Hepatocyte (in vitro differentiated cells): ENCODE measurements around the gene ACTR1A. TPM values are rescaled to one million over a fixed set of nuclear protein-coding genes. Genes with fewer than 3 reads are reported as not detected.
A peak's percentile ranks its signal among the peaks of the same experiment; 100 is the strongest.

ENCODE experiments used
- DNase-seq: peaks from one replicate; pipeline ENCODE4 v3.0.0-alpha.2; 2016; ENCODE audit warnings: low spot score
- H2AFZ ChIP-seq: fragments of 200-600 bp; sonication (generic); 2 replicates; pipeline ENCODE4 v1.6.0; 2016; ENCODE audit warnings: antibody characterized with exemption, mild to moderate bottlenecking
- H3K27ac ChIP-seq: fragments of 200-600 bp; sonication (generic); 2 replicates; pipeline ENCODE4 v1.5.1; 2016; ENCODE audit warnings: mild to moderate bottlenecking
- H3K27me3 ChIP-seq: fragments of 200-600 bp; sonication (generic); 2 replicates; pipeline ENCODE4 v1.6.1; 2016
- H3K36me3 ChIP-seq: fragments of 200-600 bp; sonication (generic); replicated peaks from 2 replicates; pipeline ENCODE4 v1.5.1; 2016; ENCODE audit warnings: low read depth; ENCODE audit not compliant: insufficient read depth
- H3K4me1 ChIP-seq: fragments of 200-600 bp; sonication (generic); 2 replicates; pipeline ENCODE4 v1.5.1; 2016; ENCODE audit warnings: mild to moderate bottlenecking, moderate library complexity; ENCODE audit not compliant: insufficient read depth
- H3K4me2 ChIP-seq: fragments of 200-600 bp; sonication (generic); 2 replicates; pipeline ENCODE4 v1.6.0; 2016
- H3K4me3 ChIP-seq: fragments of 200-600 bp; sonication (generic); 2 replicates; pipeline ENCODE4 v1.5.1; 2016; ENCODE audit warnings: mild to moderate bottlenecking
- H3K79me2 ChIP-seq: fragments of 200-600 bp; sonication (generic); 2 replicates; pipeline ENCODE4 v1.6.0; 2017; ENCODE audit warnings: mild to moderate bottlenecking
- H3K9me2 ChIP-seq: fragments of 200-600 bp; sonication (generic); replicated peaks from 2 replicates; pipeline ENCODE4 v1.6.0; 2017; ENCODE audit warnings: mild to moderate bottlenecking; ENCODE audit not compliant: insufficient read depth
- H3K9me3 ChIP-seq: fragments of 200-600 bp; sonication (generic); 2 replicates; pipeline ENCODE4 v1.5.1; 2016; ENCODE audit warnings: low read depth, mild to moderate bottlenecking
- H4K20me1 ChIP-seq: fragments of 200-600 bp; sonication (generic); 2 replicates; pipeline ENCODE4 v1.6.0; 2016; ENCODE audit warnings: mild to moderate bottlenecking; ENCODE audit not compliant: insufficient read depth, poor library complexity, severe bottlenecking
- EZH2 ChIP-seq: fragments of 200-600 bp; sonication (generic); IDR thresholded peaks from 2 replicates; pipeline ENCODE4 v1.6.1; 2016; ENCODE audit warnings: antibody characterized with exemption, mild to moderate bottlenecking, borderline replicate concordance
- EZH2phosphoT487 ChIP-seq: fragments of 200-600 bp; sonication (generic); IDR thresholded peaks from one replicate; pipeline ENCODE4 v1.6.1; 2018; ENCODE audit warnings: antibody characterized with exemption, mild to moderate bottlenecking, low read depth, moderate library complexity; ENCODE audit not compliant: unreplicated experiment, severe bottlenecking
- WGBS: methylation state at CpG from one replicate; pipeline ENCODE4 v1.1.6; 2016; ENCODE audit warnings: low lambda C conversion rate; ENCODE audit errors: missing lambda C conversion rate; 5-methylcytosine and 5-hydroxymethylcytosine counted together
- microRNA counts: library from miRNA; unstranded; fragments of <30 nt; microRNA quantifications from one replicate; lab custom pipeline; 2017
- microRNA-seq: library from miRNA; unstranded; fragments of <30 nt; microRNA quantifications from one replicate; pipeline ENCODE4, GENCODE V29; 2017
- polyA plus RNA-seq: library from polyadenylated mRNA; unstranded; fragments of >200 nt; fragmentation: Nextera tagmentation; extraction: Ambion mirVana; gene quantifications from 2 replicates; pipeline ENCODE4 v1.2.1, GENCODE V29; 2016
- small RNA-seq: library from RNA; depleted of rRNA; stranded (forward); fragments of <200 nt; gene quantifications from one replicate; pipeline ENCODE3, GENCODE V24; 2014
- total RNA-seq: library from RNA; depleted of rRNA; stranded (reverse); fragments of >200 nt; gene quantifications from 2 replicates; pipeline ENCODE4 v1.2.3, GENCODE V29; 2014
- TF ChIP-seq, protein P1 (sequence below): fragments of 200-600 bp; sonication (generic); IDR thresholded peaks from 2 replicates; pipeline ENCODE4 v1.5.1; 2016; ENCODE audit warnings: antibody characterized with exemption, mild to moderate bottlenecking; ENCODE audit not compliant: poor library complexity

The ACTR1A gene
- total and polyA plus RNA-seq, 2 experiments from 2014 or later: 86.7 to 90.7 TPM

DNA sequence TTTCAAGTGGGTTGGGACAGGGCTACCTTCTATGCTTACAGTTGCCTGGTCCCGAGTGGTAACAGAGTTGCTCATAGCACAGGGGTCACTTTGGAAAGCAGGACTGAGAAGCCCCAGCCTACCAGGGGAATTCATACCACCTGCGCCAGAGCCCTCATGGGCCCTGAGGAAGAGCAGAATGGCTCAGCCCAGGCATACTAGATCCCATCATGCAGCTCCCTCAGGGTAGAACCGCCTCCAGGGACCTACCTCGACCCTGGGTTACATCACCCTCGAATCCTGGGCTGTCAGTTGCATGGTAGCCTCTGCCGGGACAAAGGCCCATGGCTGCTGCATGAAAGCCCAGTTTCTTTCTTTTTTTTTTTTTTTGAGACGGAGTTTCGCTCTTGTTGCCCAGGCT, 73.0 kb downstream of the ACTR1A start:
- TF ChIP-seq, protein P1, sequence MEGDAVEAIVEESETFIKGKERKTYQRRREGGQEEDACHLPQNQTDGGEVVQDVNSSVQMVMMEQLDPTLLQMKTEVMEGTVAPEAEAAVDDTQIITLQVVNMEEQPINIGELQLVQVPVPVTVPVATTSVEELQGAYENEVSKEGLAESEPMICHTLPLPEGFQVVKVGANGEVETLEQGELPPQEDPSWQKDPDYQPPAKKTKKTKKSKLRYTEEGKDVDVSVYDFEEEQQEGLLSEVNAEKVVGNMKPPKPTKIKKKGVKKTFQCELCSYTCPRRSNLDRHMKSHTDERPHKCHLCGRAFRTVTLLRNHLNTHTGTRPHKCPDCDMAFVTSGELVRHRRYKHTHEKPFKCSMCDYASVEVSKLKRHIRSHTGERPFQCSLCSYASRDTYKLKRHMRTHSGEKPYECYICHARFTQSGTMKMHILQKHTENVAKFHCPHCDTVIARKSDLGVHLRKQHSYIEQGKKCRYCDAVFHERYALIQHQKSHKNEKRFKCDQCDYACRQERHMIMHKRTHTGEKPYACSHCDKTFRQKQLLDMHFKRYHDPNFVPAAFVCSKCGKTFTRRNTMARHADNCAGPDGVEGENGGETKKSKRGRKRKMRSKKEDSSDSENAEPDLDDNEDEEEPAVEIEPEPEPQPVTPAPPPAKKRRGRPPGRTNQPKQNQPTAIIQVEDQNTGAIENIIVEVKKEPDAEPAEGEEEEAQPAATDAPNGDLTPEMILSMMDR: no peak
- no peak for TF ChIP-seq EZH2phosphoT487
- TF ChIP-seq EZH2: no peak
- Histone ChIP-seq H3K4me3 (no peak overlapping the region), H3K4me1 (peaks cover 9% of the 10 kb centered on the region), H3K27ac (no peak overlapping the region), H3K9me3 (no peaks in the 10 kb centered on the region), H3K79me2 (peaks cover 20% of the 10 kb centered on the region), H3K36me3 (no peaks in the 10 kb centered on the region), H3K4me2 (no peak overlapping the region), H3K9me2 (no peaks in the 10 kb centered on the region), H4K20me1 (no peaks in the 10 kb centered on the region), H3K27me3 (no peaks in the 10 kb centered on the region), H2AFZ (no peak overlapping the region)
- WGBS: 87% methylated on average over 8 of the region's 8 CpGs
- DNase-seq: peak; percentile 3

MicroRNA genes within 50 kb of the gene (microRNA counts, 767-probe panel; counts per million panel counts)
- microRNA hsa-miR-146b-3p (lab: Ali Mortazavi, UCI) (not detected), microRNA hsa-miR-146b-5p (lab: Ali Mortazavi, UCI) (not detected)

Small RNA genes lying within 50 kb of the gene (microRNA-seq; reads per million reads assigned to microRNA genes)
- gene MIR146B: 1,715 reads per million, percentile 83 among the genes with 10 or more reads in this experiment

Small RNA genes lying within 50 kb of the gene (small RNA-seq; reads per million reads assigned to genes)
- 3,065 reads per million, percentile 99 among the genes with 10 or more reads in this experiment for gene MIR146B

Other genes with a start within 250 kb of the ACTR1A start
- gene NFKB2, start 107.0 kb downstream of the ACTR1A start, total RNA-seq: 13.0 and 23.2 TPM in 2 replicates
- 27.4 and 29.6 TPM in 2 replicates for gene NFKB2, start 107.0 kb downstream of the ACTR1A start, polyA plus RNA-seq
- gene PSD, start 83.9 kb downstream of the ACTR1A start, total RNA-seq: 9.9 and 13.1 TPM in 2 replicates
- gene PSD, start 83.9 kb downstream of the ACTR1A start, polyA plus RNA-seq: 20.1 and 21.5 TPM in 2 replicates
- gene FBXL15, start 81.9 kb downstream of the ACTR1A start, total RNA-seq: 16.3 and 25.0 TPM in 2 replicates
- gene FBXL15, start 81.9 kb downstream of the ACTR1A start, polyA plus RNA-seq: 42.3 and 47.4 TPM in 2 replicates
- gene CUEDC2, start 70.1 kb downstream of the ACTR1A start, total RNA-seq: 37.9 and 45.4 TPM in 2 replicates
- 77.9 and 79.9 TPM in 2 replicates for gene CUEDC2, start 70.1 kb downstream of the ACTR1A start, polyA plus RNA-seq
- 5.6 and 7.7 TPM in 2 replicates for gene C10orf95, start 51.2 kb downstream of the ACTR1A start, total RNA-seq
- 5.2 and 8.3 TPM in 2 replicates for gene C10orf95, start 51.2 kb downstream of the ACTR1A start, polyA plus RNA-seq
- 10.2 and 10.9 TPM in 2 replicates for gene SUFU, start 1.3 kb upstream of the ACTR1A start, total RNA-seq
- 18.2 TPM in 2 replicates for gene SUFU, start 1.3 kb upstream of the ACTR1A start, polyA plus RNA-seq
- gene TRIM8, start 141.8 kb upstream of the ACTR1A start, total RNA-seq: 41.3 and 53.3 TPM in 2 replicates
- gene TRIM8, start 141.8 kb upstream of the ACTR1A start, polyA plus RNA-seq: 61.2 and 63.4 TPM in 2 replicates
- 6.4 and 9.6 TPM in 2 replicates for gene ARL3, start 211.7 kb upstream of the ACTR1A start, total RNA-seq
- 16.5 and 18.5 TPM in 2 replicates for gene ARL3, start 211.7 kb upstream of the ACTR1A start, polyA plus RNA-seq
- gene SFXN2, start 211.9 kb upstream of the ACTR1A start, total RNA-seq: 6.2 and 17.5 TPM in 2 replicates
- gene SFXN2, start 211.9 kb upstream of the ACTR1A start, polyA plus RNA-seq: 12.3 and 15.7 TPM in 2 replicates
- gene WBP1L, start 241.2 kb upstream of the ACTR1A start, total RNA-seq: 57.1 and 57.8 TPM in 2 replicates
- 21.6 and 24.5 TPM in 2 replicates for gene WBP1L, start 241.2 kb upstream of the ACTR1A start, polyA plus RNA-seq